ENCODE measurements around the gene CDK5RAP3.
"Not testable (repeated sequence)": the region's sequence is repeated elsewhere in the genome, so short reads cannot be mapped to it uniquely, and the experiment has no call there.

DNA sequence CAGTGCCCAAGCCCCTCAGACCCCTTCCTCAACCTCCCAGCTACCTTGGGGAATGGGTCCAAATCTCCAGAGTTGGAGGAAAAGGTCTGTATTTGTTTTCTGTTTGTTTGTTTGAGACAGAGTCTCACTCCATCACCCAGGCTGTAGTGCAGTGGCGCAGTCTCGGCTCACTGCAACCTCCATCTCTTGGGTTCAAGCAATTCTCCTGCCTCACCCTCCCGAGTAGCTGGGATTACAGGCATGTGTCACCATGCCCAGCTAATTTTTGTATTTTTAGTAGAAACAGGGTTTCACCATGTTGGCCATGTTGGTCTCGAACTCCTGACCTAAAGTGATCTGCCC is 46.9 kb downstream of the CDK5RAP3 start:
- TF ChIP-seq CTCF (IDR thresholded peaks at IDR 0.05 in 2 of 3, conservative IDR thresholded peaks at IDR 0.05 in 1 of 3; ENCODE audit: borderline replicate concordance in 1 of 3, insufficient read depth in 1 of 3, low read depth in 2 of 3, low read length in 2 of 3); POLR2A (IDR thresholded peaks at IDR 0.05; ENCODE audit: borderline replicate concordance, extremely low read depth, insufficient read depth, insufficient read length); RAD21 (IDR thresholded peaks at IDR 0.05; ENCODE audit: low read depth); CBX3 (IDR thresholded peaks at IDR 0.05; ENCODE audit: low read depth); ZNF274 (IDR thresholded peaks at IDR 0.05; ENCODE audit: low read depth, low read length); POLR2AphosphoS5 (IDR thresholded peaks at IDR 0.05; ENCODE audit: low read depth, low read length); EZH2phosphoT487 (IDR thresholded peaks at IDR 0.05; ENCODE audit: borderline replicate concordance); TCF7L2 (IDR thresholded peaks at IDR 0.05; ENCODE audit: borderline replicate concordance, extremely low read depth, insufficient read depth, insufficient read length); SP1 (IDR thresholded peaks at IDR 0.05; ENCODE audit: low read depth): not testable (repeated sequence)
- TF ChIP-seq, protein P1, sequence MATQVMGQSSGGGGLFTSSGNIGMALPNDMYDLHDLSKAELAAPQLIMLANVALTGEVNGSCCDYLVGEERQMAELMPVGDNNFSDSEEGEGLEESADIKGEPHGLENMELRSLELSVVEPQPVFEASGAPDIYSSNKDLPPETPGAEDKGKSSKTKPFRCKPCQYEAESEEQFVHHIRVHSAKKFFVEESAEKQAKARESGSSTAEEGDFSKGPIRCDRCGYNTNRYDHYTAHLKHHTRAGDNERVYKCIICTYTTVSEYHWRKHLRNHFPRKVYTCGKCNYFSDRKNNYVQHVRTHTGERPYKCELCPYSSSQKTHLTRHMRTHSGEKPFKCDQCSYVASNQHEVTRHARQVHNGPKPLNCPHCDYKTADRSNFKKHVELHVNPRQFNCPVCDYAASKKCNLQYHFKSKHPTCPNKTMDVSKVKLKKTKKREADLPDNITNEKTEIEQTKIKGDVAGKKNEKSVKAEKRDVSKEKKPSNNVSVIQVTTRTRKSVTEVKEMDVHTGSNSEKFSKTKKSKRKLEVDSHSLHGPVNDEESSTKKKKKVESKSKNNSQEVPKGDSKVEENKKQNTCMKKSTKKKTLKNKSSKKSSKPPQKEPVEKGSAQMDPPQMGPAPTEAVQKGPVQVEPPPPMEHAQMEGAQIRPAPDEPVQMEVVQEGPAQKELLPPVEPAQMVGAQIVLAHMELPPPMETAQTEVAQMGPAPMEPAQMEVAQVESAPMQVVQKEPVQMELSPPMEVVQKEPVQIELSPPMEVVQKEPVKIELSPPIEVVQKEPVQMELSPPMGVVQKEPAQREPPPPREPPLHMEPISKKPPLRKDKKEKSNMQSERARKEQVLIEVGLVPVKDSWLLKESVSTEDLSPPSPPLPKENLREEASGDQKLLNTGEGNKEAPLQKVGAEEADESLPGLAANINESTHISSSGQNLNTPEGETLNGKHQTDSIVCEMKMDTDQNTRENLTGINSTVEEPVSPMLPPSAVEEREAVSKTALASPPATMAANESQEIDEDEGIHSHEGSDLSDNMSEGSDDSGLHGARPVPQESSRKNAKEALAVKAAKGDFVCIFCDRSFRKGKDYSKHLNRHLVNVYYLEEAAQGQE (IDR thresholded peaks at IDR 0.05; ENCODE audit: low read depth) = not testable (repeated sequence)

Measured in HCT116 (cell line).